Left colon (tissue), 2 donors: ENCODE data around the gene MRPL28. TPM values are rescaled to one million over a fixed set of nuclear protein-coding genes. Genes with fewer than 3 reads are reported as not detected.

ENCODE experiments used
- ATAC-seq: fragments of 200-7000 bp; cut with Tn5 transposase; one replicate; pipeline ENCODE4 v1.9.1; 2020; ENCODE audit warnings: mild to moderate bottlenecking, moderate library complexity
- DNase-seq, 2 donors: peaks; one replicate each; pipeline ENCODE4 v3.0.0-alpha.2; 2020
- intact Hi-C, 2 donors: fragments of 100-400 bp; cut with DNase I in 1 of 2; cut with micrococcal nuclease in 1 of 2; formaldehyde crosslinking; loops; one replicate each; pipeline versions ENCODE4 v1.11.2 to v1.14.0; 2022; cut with DNase I, micrococcal nuclease
- total RNA-seq, 2 donors: library from RNA; stranded (reverse); fragmentation: NEBNext Ultra II Directional; extraction: Animal tissue kit (Norgen Biotek cat#: 25700); gene quantifications; one replicate each; pipeline ENCODE4 v1.2.1, GENCODE V29; 2021
- donor health status: DM: no; HTN: no; CAD: no.
- donor health status: DM: yes; HTN: yes; CAD: no.

Gene MRPL28
- total RNA-seq, 2 donors from 2014 or later: 47.7 to 48.2 TPM

DNA sequence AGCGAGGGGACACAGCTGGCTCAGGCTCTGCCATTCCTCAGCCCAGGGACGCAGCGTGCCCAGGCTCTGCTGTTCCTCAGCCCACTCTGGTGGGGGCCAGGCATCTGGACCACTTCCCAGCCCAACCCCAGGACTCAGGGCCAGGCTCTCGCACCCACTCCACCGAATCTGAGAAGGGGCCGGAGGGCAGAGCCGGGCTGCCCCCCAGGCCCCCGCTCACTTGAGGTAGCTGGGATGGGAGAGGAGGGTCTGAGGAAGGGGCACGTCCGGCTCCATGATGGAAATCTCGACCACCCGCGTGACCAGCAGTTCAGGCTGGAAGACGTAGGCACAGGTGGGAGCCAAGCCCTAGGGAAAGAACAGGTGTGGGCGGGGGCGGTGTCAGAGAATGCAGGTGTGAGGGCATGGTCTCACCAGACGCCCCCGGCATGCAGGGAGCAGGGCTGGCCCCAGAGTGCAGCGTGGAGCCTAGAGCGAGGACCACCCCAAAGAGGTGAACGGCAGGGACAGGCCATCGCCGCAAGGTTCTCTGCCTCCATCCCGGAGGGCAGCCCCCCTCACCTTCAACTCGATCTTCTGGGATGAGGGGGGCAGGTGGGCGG lies 6.6 kb upstream of the MRPL28 start:
- DNase-seq (no peak), ATAC-seq (no peak)
- intact Hi-C loops: no loop called here

GRCh38 chr16:375927-376816 lies 5.8 kb upstream of the MRPL28 start:
- ATAC-seq (no peak), DNase-seq (no peak)
- intact Hi-C loops: no loop called here

DNA sequence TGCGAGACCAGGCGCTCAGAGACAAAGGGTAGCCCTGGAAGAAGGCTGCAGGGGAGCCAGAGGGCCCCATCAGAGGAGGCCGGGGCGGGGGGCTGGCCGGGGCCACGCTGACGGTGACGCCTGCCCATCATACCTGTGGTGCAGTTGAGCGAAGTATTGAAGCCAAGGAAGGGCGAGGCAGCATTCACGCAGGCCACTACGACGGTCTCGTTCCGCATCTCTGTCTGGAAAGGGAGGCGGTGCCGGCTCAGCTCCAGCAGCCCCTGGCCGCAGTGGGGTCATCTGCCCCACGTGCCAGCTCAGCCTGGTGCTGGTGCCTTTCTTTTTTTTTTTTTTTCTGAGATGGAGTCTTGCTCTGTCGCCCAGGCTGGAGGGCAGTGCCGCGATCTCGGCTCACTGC lies 4.9 kb upstream of the MRPL28 start:
- DNase-seq (no peak), ATAC-seq (no peak)
- intact Hi-C loops: no loop called here

DNA sequence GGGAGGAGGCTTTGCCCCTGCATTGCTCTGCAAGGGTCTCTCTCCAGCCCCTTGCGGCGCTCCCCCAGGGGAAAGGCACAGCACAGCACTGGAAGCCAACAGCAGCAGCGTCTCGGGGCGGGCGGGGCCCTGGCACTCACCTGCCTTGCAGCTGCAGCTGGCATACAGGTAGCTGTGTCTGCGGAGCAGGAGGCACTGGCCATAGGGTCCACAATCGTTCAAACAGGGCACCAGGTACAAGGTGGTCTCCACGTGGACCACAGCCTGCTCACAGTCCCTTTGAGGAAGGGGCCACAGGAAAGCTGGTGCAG lies 4.2 kb upstream of the MRPL28 start:
- DNase-seq: no peak
- intact Hi-C loops: no loop called here
- ATAC-seq: no peak

DNA sequence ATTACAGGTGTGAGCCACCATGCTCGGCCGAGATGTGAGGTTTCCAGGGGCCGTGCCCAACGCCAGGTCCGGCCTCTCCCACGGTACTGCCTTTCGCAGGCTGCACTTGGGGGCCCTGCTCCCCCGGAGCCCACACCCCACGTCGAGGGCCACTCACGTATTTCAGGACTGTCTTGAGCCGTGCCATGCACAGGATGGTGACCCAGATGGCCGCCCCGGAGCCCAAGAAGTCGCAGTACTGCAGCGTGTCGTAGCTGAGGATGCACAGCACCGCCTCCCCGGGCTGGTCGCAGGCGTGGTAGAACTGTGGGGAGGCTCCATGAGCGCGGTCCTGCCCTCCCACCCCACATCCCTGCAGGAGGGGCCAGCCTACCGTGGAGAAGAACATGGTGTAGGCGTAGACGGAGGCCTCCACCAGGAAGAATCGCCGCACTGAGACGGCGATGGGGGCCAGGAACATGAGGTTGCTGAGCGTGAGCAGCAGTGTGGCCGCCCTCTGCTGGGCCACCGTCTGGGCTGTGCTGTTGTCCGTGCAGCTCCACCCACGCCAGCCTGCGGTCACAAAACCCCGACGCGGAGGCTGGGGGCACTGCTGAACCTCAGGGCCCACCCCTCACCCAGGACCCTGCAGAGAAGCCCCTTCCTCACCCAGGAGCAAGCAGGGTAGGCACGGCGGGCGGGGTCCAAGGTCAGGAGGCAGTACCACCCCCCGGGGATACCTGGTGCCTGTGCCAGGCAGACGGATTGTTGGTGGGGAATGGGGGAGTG lies 3.7 kb upstream of the MRPL28 start:
- no peak for DNase-seq
- ATAC-seq: no peak
- intact Hi-C loops: no loop called here

DNA sequence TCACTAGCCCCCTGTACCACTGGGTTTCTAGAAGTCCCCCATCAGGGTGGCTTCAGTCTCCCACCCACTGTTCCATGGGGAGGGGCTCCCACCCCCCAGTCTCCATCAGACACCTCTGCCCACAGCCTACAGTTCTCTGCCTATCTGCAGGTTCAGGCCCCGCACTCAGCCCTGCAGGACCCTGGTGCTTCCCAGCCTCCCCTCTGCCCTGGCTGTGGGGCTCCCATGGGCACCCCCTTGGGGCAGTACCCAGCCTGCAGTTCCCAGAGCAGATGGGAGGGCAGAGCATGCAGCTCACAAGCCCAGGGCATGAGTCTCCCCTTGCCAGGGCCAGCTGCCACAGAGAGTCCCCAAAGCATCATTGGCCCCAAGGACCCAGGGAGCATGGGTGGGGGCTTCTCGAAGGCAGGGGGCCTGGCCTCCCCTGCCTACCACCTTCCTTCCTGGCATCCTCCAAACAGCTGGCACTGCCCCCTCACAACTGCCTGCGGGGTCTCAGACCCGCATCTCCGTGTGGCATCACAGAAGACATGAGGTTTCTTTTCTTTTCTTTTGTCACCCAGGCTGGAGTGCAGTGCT lies 2.8 kb upstream of the MRPL28 start:
- intact Hi-C loops: no loop called here
- ATAC-seq: no peak
- DNase-seq: no peak

DNA sequence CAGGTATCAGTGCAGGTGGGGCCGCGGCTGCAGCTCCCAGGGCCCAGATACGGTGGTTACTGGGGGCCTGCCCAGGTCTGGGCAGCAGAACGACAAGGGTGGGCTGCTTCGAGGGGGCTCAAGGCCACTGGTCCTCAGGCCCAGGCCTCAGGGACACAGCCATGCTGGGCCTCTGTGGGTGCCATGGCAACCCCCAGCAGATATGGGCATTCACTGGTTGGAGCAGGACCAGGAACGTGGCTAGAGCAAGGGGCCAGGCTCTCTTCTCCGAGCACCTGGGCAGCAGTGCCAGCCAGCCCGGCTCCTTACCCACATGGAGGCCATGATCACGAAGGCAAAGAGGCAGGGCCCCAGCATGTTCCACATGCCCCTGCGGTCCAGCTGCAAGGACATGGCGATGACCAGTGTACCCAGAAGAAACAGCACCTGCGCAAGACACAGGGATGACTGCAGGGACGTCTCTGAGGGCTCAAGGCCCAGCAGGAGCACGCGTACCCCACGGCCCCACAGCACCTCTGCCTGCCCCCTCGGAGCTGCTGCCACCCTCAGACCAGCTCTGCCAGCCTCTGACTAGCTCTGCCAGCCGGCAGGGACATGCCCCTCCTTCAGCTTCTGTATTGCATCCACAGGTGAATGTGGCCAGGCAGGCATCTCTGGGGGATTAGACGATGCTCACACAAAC lies 2.1 kb upstream of the MRPL28 start:
- intact Hi-C loops: no loop called here
- DNase-seq (no peak), ATAC-seq (no peak)

GRCh38 chr16:371515-372301 lies 1.4 kb upstream of the MRPL28 start:
- intact Hi-C loops: no loop called here
- ATAC-seq: no peak
- DNase-seq: peak in 1 of 2 donors; percentile 26

GRCh38 chr16:370979-371514 lies 709 bp upstream of the MRPL28 start:
- DNase-seq (peak in 1 of 2 donors; percentile 19), ATAC-seq (peak; percentile 20)
- intact Hi-C loops: no loop called here

GRCh38 chr16:369866-370436 lies 387 bp downstream of the MRPL28 start:
- intact Hi-C loops: no loop called here
- ATAC-seq (peak; percentile 55), DNase-seq (no peak)

DNA sequence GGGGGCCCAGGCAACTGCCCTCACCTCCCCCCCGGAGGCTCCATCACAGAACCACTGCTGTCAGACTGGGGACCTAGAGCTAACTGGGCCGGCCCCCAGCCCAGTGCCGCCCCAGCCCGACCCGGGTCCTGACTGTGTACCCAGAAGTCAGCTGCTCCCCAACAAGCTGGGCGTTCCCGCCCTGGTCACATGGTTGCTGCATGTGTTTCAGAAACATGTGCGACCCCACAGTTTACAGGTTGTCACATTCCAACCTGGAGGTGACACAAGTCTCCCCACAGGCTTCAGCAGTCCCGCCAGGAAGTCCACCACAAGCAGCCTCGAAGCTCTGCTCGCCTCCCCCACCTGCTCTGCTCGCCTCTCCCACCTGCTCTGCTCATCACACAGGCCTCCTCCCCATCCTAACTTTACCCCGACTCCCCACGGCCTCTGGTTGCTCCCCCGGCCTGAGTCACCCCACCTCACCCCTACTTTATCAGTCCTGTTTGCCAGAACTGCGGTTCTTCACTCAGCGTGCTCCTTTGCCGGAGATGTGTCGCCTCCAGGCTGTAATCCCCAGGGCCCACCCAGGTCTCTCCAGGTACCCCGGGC lies 968 bp downstream of the MRPL28 start:
- intact Hi-C loops: no loop called here
- DNase-seq (no peak), ATAC-seq (no peak)

- DNase-seq (no peak), ATAC-seq (no peak)
- intact Hi-C loops: no loop called here
Measured at GRCh38 chr16:368388-369158, 1.8 kb downstream of the MRPL28 start.

GRCh38 chr16:367333-367903 lies 2.9 kb downstream of the MRPL28 start:
- intact Hi-C loops: no loop called here
- no peak for ATAC-seq
- no peak for DNase-seq

- DNase-seq (no peak), ATAC-seq (no peak)
- intact Hi-C loops: no loop called here
Measured at GRCh38 chr16:366476-366875, 3.9 kb downstream of the MRPL28 start.

DNA sequence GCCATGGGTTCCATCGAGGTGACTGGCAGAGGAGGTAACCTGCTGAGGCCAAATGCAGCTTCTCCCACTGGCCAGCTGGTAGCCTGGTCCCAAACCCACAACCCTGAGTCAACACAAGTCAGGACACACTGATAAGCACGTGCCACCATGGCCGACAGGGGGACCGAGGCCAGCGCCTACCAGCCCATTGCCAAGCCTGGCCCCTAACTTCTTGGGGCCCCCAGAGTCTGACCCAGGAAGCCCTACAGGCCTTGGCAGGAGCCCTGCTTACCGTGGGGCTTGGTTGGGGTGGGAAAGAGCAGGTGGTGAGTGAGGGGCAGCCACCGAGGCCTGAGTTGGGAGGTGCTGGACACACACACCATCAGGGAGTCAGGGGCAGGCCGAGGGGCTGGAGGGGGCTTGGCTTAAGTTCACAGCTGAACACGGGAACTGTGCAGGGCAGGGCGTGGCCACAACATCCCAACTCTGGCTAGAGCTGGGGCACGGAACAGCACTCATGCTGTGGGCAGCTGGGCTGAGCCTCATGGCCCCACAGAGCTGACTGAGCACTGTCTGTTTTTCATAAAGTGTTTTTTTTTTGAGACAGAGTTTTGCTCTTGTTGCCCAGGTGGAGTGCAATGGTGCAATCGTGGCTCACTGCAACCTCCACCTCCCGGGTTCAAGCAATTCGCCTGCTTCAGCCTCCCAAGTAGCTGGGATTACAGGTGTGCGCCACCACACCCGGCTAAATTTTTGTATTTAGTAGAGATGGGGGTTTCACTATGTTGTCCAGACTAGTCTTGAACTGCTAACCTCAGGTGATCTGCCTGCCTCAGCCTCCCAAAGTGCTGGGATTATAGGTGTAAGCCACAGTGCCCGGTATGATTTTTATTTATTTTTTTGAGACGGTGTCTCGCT lies 5.5 kb downstream of the MRPL28 start:
- intact Hi-C loops: no loop called here
- DNase-seq: no peak
- ATAC-seq: no peak
